Sigmoid colon (tissue), 3 donors: ENCODE data around the gene LGALS9B.
"Not testable (repeated sequence)": the region's sequence is repeated elsewhere in the genome, so short reads cannot be mapped to it uniquely, and the experiment has no call there.

Experiments
- CTCF ChIP-seq, 4 experiments: fragments of 450-650 bp in 3 of 4; fragments of 200-600 bp in 1 of 4; IDR thresholded peaks; one replicate each; pipeline ENCODE4 v1.5.1; 2016 to 2019; ENCODE audit warnings: antibody characterized with exemption in 4 of 4, mild to moderate bottlenecking in 3 of 4, moderate library complexity in 2 of 4
- POLR2A ChIP-seq, 2 donors: fragments of 450-650 bp; IDR thresholded peaks; one replicate each; pipeline ENCODE4 v1.6.1; 2016; ENCODE audit warnings: antibody characterized with exemption in 2 of 2, mild to moderate bottlenecking in 2 of 2, moderate library complexity in 2 of 2

GRCh38 chr17:20447534-20448321, 19.6 kb downstream of the LGALS9B start:
- not testable (repeated sequence) for TF ChIP-seq CTCF, POLR2A (IDR thresholded peaks at IDR 0.05)
